Erythroblast (primary cell): Measurements from ENCODE around the gene RADIL.
"Not testable (repeated sequence)": the region's sequence is repeated elsewhere in the genome, so short reads cannot be mapped to it uniquely, and the experiment has no call there.

Source experiments
- DNase-seq, 2 experiments: peaks; one replicate each; lab custom pipeline; 2025; lab: John Stamatoyannopoulos, UW
- GATA1 ChIP-seq: IDR thresholded peaks from 2 replicates; pipeline ENCODE4 v1.6.1; 2011; ENCODE audit warnings: low read depth, mild to moderate bottlenecking, control low read depth, low read length, moderate library complexity
- POLR2A ChIP-seq: IDR thresholded peaks from 2 replicates; pipeline ENCODE4 v1.6.1; 2011; ENCODE audit warnings: mild to moderate bottlenecking, low read length

The RADIL gene

GRCh38 chr7:4809091-4809591, 74.4 kb downstream of the RADIL start:
- TF ChIP-seq GATA1 (no peak), POLR2A (no peak)
- no peak for DNase-seq

DNA sequence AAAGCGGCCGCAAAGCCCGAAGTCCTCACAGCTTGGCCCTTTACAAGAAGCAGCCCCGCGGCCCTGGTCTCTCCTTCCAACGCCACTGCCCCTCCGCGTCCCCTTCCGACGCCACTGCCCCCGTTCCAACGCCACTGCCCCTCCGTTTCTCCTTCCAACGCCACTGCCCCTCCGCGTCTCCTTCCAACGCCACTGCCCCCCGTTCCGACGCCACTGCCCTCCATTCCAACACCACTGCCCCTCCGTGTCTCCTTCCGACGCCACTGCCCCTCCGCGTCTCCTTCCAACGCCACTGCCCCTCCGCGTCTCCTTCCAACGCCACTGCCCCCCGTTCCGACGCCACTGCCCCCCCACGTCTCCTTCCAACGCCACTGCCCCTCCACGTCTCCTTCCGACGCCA, 75.0 kb downstream of the RADIL start:
- TF ChIP-seq GATA1 (no peak), POLR2A (no peak)
- DNase-seq = no peak

GRCh38 chr7:4808026-4808425, 75.5 kb downstream of the RADIL start:
- no peak for DNase-seq
- TF ChIP-seq GATA1 = no peak
- no peak for TF ChIP-seq POLR2A

GRCh38 chr7:4807598-4808016, 75.9 kb downstream of the RADIL start:
- DNase-seq = no peak
- TF ChIP-seq POLR2A (no peak), GATA1 (no peak)

GRCh38 chr7:4806983-4807597, 76.4 kb downstream of the RADIL start:
- DNase-seq = no peak
- TF ChIP-seq POLR2A = no peak
- no peak for TF ChIP-seq GATA1

GRCh38 chr7:4805984-4806300, 77.6 kb downstream of the RADIL start:
- TF ChIP-seq GATA1 (no peak), POLR2A (no peak)
- no peak for DNase-seq

DNA sequence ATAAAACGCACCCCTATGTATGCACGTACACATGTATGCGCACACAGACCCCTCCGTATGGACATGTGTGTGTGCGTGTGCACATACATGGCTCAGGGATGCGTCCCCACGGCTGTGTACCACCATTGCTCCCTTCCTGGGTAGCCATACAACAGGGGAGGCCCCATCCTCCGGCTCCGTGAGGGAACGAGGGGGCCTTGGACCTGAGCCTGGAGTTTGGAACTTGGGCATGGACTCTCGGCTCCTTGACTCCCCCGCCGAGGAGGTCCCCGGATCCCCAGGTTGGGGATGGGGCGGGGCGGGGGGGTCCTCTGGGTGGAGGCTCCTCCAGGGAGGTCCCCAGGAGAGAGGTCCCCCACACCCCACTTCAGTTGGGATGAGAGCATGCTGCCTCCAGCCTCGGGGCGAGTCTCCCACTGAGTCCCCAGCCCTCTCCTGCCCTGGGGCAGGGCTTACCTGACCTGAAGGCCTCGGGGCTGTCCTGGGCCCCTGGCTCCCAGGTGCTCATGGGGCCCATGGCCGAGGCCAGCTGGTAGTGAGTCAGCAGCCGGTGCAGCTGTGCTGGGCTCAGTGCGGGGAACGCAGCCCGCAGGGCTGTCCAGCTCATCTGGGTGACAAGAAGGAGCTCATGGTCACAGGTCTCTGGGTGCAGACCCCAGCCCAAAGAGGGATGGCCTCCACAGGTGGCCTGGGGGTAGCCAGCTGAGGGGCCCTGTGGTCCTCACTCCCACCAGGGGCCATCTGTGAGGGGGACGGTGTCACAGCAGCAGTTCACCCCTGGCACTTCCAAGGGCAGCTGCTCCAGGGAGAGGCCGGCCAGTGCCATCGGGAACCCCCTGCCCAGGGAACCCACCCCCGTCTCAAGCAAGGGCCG, 78.2 kb downstream of the RADIL start:
- DNase-seq = no peak
- TF ChIP-seq GATA1 = no peak
- TF ChIP-seq POLR2A = no peak

GRCh38 chr7:4803397-4804241, 79.9 kb downstream of the RADIL start:
- DNase-seq = no peak

DNA sequence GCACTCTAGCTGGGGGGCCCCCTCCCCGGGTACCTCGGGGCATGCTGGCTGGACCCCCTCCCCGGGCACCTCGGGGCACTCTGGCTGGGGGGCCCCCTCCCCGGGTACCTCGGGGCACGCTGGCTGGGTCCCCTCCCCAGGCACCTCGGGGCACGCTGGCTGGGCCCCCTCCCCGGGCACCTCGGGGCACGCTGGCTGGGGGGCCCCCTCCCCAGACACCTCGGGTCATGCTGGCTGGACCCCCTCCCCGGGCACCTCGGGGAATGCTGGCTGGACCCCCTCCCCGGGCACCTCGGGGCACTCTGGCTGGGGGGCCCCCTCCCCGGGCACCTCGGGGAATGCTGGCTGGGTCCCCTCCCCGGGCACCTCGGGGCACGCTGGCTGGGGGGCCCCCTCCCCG, 80.9 kb downstream of the RADIL start:
- not testable (repeated sequence) for DNase-seq

More at GRCh38 chr7:4803397-4804241, 79.9 kb downstream of the RADIL start:
- TF ChIP-seq POLR2A (no peak), GATA1 (no peak)

DNA sequence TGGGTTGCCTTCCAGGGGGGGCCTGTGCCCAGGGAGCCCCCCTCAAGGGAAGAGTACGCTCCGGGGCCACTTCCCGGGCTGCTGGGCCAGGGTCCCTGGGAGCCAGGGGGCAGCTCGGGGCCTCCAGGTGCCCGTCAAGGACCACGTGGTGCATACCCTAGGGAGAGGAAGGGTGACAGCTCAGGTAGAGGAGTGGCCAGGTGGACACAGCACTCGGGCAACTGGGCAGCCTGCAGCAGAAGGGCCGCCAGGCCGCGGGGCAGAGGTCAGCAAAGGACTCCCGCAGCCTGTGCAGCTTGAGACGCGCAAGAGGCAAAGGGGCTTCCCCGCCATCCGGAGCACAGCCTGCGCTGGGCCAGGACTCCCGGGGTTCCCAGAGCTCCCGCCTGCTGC, 81.7 kb downstream of the RADIL start:
- no peak for DNase-seq
- TF ChIP-seq POLR2A (no peak), GATA1 (no peak)

- no peak for DNase-seq
- no peak for TF ChIP-seq GATA1
- TF ChIP-seq POLR2A = no peak
Observed at GRCh38 chr7:4800926-4801838, 82.3 kb downstream of the RADIL start.

DNA sequence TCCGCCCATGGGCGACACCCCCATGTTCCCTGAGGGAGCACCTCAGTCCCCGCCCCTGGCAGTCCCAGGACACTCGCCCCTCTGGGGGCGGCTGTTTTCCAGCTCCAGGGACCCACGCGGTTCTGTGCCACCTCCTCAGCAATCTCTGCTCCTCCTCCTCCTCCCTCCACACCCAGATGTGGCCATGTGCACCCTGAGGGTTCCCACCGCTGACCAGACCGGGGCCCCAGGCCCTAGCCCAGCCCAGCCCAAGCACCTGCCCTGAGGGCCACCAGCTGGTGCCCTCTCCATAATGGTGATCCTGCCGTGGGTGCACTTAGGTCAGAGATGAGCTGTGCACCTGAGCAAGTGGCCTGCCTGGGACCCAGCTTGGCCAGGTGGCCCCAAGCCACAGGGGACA, 83.0 kb downstream of the RADIL start:
- TF ChIP-seq GATA1 (no peak), POLR2A (no peak)
- no peak for DNase-seq

DNA sequence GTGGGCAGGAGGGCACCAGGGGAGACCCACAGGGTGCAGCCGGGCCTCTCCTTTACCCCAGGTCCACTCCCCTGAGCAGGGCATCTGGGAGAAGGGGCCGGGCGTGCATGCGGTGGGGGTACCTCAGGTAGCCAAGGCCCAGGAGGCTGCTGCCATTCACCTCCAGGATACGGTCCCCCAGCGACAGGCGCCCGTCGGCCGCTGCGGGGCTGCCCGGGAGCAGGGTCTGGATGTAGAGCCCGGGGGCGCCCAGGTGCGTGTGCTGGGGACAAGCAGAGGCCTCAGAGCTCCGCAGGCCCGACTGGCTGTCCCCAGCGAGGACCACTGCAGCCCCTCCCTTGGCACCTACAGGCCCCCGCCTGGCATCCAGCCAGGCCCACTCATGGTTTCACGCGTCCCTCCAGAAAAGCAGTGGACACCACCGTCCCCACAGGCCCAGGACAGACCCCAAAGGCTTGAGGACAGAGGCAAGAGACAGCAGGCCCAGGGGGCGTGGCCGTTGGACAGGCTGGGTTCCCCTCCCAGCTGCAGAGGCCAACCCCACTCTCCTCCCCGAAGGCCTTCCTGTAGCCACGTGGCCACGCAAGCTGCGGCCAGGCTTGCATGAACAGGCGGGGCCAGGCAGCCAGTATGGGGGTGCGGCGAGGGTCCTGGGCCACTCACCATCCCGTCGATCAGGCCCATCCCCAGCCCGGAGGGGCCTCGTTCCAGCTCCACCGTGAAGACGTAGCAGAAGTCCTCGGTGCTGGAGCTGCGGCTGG, 83.8 kb downstream of the RADIL start:
- no peak for TF ChIP-seq POLR2A
- TF ChIP-seq GATA1 = no peak
- peak in 1 of 2 experiments; percentile 20 for DNase-seq
